HG02981 (cell line): ENCODE measurements around the gene TLE3.

Source experiments
- ATAC-seq: cut with Tn5 transposase; IDR thresholded peaks from one replicate; pipeline ENCODE4 v1.9.1; 2021; ENCODE audit warnings: mild to moderate bottlenecking, moderate library complexity; ENCODE audit not compliant: unreplicated experiment

Gene TLE3

GRCh38 chr15:70012895-70013294, 84.8 kb downstream of the TLE3 start:
- ATAC-seq = no peak

DNA sequence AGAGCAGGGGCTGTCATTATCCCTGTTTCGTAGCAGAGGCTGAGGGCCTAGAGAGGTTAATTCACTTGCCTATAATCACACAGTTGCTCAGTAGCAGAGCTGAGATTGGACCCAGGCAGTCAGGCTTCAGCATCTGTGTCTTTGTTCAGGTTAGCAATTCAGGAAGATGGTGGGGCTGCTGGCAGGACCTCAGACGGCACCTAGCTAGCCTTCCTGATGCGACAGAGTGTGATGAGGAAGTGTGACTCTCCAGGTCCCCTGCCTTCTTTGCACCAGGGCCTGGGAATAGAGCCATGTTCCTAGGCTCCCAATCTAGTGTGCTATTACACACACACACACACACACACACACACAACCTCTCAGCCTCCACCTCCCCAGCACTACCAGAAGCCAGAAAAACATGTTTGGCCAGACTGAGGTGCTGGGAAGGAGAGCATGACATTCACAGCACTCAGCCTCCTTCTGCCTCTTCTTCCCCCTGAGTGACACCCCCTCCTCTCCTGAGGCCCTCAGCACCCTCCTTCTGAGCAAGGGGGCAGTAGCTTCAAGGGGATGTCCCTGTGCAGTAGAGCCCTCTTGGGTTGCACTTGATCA, 88.9 kb downstream of the TLE3 start:
- no peak for ATAC-seq

GRCh38 chr15:70006259-70007147, 91.2 kb downstream of the TLE3 start:
- ATAC-seq = no peak

- ATAC-seq = no peak
Measured at GRCh38 chr15:70004826-70005225, 92.9 kb downstream of the TLE3 start.

- ATAC-seq = no peak
Measured at GRCh38 chr15:70002897-70003296, 94.8 kb downstream of the TLE3 start.

DNA sequence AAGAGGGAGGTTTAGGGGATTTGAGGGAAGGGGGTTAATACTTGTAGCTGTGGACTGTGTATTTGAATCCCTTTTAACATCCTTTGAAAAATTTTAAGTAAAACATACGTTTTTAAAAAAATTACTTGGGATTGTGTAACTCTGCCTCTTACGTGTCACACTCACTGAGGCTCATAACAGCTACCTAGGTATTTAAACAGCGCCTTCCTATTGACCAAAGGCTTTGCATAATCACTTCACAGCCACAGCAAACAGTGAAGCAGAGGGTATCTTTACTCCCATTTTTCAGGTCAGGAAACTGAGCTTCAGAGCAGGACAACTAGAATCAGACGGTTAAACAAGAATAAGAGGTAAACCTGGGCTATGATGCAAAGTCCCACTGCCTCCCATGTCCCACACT, 95.9 kb downstream of the TLE3 start:
- no peak for ATAC-seq

DNA sequence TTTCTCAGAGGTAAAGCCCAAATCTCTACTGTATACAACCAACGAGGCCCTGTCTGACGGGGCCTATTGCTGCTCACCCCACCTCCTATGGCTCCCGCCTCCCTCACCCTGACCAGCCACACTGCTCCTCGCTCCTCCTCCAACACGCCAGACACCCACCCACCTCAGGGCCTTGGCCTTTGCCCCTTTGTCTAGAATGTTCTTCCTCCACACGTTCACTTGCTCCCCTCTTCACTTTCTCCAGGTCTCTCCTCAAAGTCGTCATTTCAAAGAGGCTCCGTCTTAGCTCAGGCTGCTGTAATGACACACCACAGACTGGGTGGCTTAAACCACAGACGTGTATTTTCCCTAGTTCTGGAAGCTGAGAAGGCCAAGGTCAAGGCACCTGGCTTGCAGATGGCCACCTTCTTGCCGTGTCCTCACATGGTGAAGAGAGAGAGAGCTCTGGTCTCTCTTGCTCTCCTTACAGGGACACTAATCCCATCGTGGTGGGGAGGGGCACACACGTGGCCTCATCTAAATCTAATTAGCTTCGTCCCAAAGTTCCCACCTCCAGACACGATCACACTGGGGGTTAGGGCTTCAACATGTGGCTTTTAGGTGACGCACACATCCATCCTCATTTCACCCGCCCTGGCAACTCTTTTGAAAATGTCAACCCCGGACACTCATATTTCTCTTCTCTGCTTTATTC, 98.2 kb downstream of the TLE3 start:
- ATAC-seq = no peak

- no peak for ATAC-seq
Measured at GRCh38 chr15:69998541-69999391, 99.0 kb downstream of the TLE3 start.

- no peak for ATAC-seq
Measured at GRCh38 chr15:69997813-69998212, 99.9 kb downstream of the TLE3 start.
